HG03565 (cell line): ENCODE results near the gene NR6A1.
"Not testable (repeated sequence)": the region's sequence is repeated elsewhere in the genome, so short reads cannot be mapped to it uniquely, and the experiment has no call there.

Source experiments
- ATAC-seq: cut with Tn5 transposase; IDR thresholded peaks from one replicate; pipeline ENCODE4 v1.9.1; 2021; ENCODE audit warnings: mild to moderate bottlenecking, moderate library complexity; ENCODE audit not compliant: unreplicated experiment

NR6A1 gene

DNA sequence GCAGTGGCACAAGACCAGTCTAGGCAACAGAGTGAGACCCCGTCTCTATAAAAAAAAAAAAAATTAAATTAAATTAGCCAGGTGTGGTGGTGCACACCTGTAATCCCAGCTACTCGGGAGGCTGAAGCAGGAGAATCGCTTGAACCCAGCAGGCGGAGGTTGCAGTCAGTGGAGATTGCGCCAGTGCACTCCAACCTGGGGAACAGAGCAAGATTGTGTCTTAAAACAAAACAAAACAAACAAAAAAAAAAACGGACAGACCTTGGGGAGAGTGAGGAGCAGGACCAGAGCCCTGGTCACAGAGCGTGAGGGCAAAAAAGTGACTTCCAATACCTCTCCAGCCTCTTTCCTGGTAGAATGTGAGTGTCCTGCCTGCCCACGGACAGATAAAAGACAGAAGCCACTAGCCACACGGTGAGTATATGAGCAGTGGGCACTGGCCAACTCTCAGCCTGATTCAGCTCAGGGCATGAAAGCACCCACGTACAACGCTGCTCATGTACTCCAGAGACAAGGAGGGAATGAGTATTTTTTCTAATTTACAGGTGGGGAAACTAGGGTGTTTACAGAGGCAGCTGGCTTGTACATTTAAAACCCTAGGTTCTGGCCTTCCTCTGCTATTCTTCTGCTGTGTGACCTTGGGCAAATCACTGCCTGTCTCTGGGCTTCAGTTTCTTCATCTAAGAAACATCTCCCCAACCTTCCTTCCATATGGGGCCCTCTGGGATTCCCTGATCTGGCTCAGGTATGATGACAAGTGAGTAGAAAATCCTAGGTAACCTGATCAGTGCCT, 7.7 kb upstream of the NR6A1 start:
- no peak for ATAC-seq

DNA sequence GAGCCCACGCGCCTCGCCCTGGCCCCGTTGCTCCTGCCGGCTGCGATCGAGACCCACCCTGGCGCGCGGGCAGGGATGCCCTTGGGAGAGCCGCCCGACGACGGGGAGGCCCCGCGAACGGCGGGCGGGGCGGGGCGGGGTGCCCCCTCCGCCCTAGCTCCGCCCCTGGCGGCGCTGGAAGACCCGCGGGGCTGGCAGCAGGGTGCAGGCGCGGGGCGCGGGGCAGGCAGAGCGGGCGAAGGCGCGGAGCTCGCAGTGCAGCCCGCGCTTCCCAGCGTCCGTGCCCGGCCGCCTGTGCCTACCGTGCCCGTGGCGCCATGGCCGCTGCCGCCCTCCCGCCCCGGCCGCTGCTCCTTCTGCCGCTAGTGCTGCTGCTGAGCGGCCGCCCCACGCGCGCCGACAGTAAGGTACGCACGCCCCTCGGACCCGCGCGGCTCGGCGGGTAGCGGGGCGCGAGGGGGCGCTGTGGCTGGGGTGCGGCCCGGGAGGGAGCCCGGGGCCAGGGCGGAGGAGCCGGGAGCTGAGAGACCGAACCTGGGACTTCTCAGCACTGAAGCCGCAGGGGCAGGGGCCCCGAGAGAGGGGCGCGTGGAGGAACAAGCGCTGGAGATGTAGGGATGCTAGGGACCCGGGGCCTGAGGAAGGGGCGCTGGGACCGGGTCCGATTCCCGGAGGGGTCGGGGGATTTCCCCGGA, 6.0 kb upstream of the NR6A1 start, which contains the start of gene OLFML2A:
TSS of gene OLFML2A (plus strand) at position 180 of the 695 bp plus-strand sequence. CDS start at position 318, 138 bp downstream.
- ATAC-seq, result no peak

DNA sequence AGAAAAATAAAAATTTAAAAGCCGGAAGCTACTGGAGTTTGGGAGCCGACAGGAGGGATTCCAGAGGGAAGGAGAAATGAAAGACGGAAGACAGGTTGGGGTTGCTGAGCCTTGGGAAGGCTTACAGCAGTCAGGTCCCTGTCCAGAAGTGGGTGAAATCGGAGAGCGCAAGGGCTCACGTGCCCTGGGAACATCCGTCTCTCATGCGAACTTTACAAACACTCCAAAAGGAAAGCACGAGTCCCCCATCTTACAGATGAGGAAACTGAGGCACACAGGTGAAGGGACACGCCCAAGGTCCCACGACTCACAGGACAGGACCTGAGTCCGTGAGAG, 5.5 kb upstream of the NR6A1 start:
- ATAC-seq, result no peak

GRCh38 chr9:124774129-124774978, 3.2 kb upstream of the NR6A1 start:
- no peak for ATAC-seq

DNA sequence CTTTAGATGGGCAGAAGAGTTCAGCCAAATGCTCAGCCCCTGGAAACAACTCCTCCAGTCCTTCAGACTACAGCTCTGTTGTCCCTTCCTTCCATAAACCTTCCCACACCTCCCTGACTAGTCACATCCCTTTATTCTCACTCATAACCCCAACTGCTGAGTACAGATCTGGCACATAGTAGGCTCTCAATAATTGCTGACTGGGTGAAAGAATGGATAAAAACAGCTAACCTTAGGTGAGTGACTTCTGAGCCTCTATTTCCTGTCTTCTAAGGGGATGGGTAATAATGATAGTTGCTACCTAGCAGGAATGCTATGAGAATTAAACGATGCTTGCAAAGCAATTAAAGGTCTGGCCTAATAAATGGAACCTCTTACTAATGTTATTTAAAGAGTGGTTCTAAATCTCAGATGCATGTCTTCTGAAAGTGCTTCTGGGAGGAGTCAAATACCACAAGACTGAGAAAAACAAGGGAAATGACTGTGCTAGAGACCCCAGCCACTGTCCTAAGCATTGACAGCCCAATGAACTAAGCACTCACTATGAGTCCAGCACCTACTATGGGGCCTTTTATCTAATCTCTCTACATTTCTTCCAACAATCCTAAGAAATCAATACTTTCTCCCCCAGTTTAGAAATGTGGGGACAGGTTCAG, 2.5 kb upstream of the NR6A1 start:
- ATAC-seq, result no peak

DNA sequence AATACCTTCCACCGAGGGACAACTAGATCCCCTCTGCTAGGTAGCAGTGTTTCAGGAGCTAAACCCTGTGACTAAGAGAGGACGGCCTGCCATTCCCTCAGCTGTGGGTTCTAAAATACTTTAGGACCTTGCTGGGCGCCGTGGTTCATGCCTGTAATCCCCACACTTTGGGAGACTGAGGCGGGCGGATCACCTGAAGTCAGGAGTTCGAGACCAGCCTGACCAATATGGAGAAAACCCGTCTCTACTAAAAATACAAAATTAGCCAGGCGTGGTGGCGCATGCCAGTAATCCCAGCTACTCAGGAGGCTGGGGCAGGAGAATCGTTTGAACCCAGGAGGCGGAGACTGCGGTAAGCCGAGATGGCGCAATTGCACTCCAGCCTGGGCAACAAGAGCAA, 1.8 kb upstream of the NR6A1 start:
- ATAC-seq, result not testable (repeated sequence)

DNA sequence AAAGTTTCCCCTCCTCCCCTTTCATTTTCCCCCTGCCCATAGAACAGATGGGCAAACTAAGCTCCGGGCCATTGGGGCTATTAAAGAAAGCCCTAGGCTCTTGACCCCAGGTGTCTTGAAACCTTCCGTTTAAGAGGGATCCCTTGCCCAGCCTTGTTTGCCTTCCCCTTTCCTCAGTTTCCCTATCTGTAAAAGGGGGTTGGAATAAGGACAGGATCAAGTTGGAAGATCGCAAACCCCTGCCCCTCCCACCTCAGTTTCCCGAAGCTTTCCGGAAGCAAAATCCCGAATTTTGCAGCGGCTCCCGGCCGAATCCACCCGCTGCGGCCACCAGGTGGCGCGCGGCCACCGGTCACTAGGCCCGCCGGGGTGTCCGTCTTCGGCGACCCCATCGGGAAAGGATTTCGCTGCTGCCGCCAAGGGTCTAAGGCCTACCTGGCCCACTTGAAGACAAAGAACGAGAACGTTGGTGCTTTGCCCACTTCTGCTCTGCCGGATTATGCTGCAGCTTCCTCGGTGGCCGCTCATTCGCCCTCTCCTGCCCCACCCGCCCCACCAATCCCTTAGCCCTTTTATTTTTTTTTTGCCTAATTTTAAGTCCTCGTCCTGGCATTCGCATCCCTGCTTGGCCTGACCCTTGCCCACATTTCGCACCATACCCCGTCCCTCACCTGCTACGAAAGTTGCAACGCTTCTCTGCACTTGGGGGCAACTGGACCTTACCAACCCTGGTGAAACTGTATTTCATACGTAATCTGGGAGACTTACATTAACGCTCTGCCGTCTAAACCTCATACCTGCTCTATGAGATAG, 962 bp upstream of the NR6A1 start:
- ATAC-seq, result no peak

GRCh38 chr9:124770359-124771020, 621 bp downstream of the NR6A1 start:
- ATAC-seq, result no peak

- no peak for ATAC-seq
Measured at GRCh38 chr9:124769549-124770358, 1.4 kb downstream of the NR6A1 start.

DNA sequence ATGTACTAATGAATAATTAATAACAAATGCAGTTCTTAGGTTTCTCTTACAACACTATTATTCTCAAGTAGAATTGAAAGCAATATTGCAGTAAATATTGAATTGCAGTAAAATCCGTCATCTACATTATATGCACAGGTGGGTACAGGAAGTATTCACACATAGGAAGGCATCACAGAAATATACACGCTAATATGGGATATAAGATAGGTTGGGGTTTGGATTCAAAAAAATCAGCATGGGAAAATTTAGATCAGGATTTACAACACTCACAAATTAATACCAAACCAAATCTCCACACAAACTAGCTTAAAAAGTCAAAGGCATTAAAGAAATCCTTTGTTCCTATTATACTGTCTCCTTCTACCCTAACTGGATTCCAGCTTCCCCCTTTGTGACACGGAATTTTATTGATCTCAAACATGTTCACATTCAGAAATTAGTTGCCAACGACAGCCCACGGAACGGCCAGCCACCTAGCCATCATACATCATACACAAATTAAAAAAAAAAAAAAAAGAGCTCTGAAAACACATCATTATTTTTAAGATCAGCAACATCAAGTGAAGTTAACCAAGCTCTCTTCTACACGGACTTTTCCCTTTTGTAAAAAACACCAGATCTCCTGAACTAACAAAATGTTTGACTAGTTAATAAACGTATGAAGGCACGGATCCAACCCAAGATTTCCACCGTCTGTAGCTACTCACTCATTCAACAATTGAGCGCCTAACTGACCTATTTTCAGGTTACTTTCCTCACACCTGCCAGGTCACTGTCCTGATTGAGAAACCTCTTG, 2.2 kb downstream of the NR6A1 start:
- no peak for ATAC-seq

- ATAC-seq, result no peak
Measured at GRCh38 chr9:124768334-124768733, 2.8 kb downstream of the NR6A1 start.

DNA sequence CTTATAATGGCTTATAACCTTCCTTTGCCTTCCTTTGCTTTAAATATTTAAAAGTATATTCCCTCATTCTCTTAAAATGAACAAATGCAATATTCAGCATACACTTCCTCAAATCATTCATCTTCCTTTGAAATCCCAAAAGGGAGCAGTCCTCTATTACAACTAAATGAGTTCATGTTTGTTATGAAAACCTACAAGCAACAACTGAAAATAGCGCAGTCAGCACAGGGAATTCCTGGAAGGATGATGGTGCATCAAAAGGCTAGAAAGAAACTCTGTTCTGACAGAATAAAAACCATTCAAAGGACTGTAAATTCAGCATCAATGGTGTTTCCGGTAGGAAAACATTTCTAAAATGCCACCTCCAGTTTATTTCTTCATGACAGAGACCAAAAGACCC, 3.3 kb downstream of the NR6A1 start:
- ATAC-seq, result no peak

DNA sequence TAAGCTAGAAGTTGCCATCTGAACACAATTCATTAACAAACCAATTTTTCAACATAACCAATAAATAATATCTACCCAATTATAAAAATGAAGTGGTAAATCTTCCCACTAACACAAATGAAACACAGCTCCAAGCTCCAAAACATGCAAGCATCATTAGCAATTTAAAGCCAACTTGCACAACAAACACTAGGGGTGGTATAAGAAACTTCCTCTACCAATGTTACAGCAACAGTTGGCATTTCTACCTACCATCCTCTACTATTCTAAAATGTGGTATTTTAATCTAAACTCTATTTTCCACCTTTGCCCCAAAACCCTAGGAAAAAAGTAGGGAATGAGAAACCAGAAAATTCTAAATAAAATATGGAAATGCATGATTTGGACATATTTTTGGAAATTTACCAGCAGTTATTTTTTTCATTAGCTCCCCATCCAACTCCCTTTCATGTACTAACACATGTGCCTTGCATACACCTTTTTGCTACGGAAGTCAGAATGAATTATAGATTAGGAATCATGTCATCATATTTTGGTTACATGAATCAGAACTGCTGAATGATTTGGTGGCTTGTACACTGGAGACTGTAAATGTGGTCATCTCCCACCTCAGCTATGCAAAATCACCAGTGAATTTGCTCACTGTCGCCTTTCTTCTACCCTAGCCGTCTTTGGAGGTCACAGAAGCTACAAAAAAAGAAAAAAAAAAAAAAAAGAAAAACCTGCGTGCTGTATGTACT, 4.1 kb downstream of the NR6A1 start:
- no peak for ATAC-seq

- ATAC-seq, result no peak
Measured at GRCh38 chr9:124766326-124766725, 4.8 kb downstream of the NR6A1 start.

DNA sequence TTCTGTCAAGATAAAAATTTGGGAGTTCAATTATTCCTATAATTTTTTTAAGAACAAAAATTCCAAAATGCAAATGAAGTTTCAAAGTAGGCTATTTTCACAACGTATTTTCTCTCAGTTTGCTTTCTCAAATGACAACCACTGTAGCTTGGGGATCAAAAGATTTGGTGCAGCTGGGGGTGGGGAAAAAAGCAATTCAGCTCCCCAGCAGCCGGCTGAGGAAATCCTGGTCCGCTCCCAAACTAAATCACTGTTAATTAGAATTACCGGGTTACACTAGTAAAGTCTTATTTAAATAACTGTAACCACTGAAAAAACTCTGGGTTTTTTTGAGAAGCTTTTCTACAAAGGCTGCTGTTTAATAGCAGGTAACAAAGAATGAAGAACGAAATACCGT, 5.7 kb downstream of the NR6A1 start:
- no peak for ATAC-seq

- no peak for ATAC-seq
Measured at GRCh38 chr9:124764774-124765438, 6.2 kb downstream of the NR6A1 start.

GRCh38 chr9:124762633-124763032, 8.5 kb downstream of the NR6A1 start:
- no peak for ATAC-seq
